ENCODE data around the gene TACC3.

The TACC3 gene

GRCh38 chr4:1763070-1763549, 41.8 kb downstream of the TACC3 start:
- no peaks in the 10 kb centered on the region for H3K36me3 Mint-ChIP-seq

GRCh38 chr4:1763550-1764080, 42.3 kb downstream of the TACC3 start:
- H3K36me3 Mint-ChIP-seq: no peaks in the 10 kb centered on the region
- H3K9me3 Mint-ChIP-seq (ENCODE audit: low read depth): no peaks in the 10 kb centered on the region
- no peak overlapping the region for H3K27ac Mint-ChIP-seq
- H3K4me3 Mint-ChIP-seq: no peak overlapping the region
- H3K4me1 Mint-ChIP-seq (ENCODE audit: low read depth): no peaks in the 10 kb centered on the region
- peaks cover 4% of the 10 kb centered on the region for H3K27me3 Mint-ChIP-seq

More at GRCh38 chr4:1763070-1763549, 41.8 kb downstream of the TACC3 start:
- Mint-ChIP-seq H3K27me3 (peaks cover under 1% of the 10 kb centered on the region), H3K4me1 (ENCODE audit: low read depth) (no peaks in the 10 kb centered on the region), H3K9me3 (ENCODE audit: low read depth) (no peaks in the 10 kb centered on the region), H3K27ac (no peak overlapping the region), H3K4me3 (no peak overlapping the region)

- Mint-ChIP-seq H3K36me3 (no peaks in the 10 kb centered on the region), H3K4me3 (no peak overlapping the region), H3K4me1 (ENCODE audit: low read depth) (no peaks in the 10 kb centered on the region), H3K27ac (no peak overlapping the region), H3K27me3 (peaks cover 5% of the 10 kb centered on the region), H3K9me3 (ENCODE audit: low read depth) (no peaks in the 10 kb centered on the region)
Measured at GRCh38 chr4:1764670-1765069, 43.3 kb downstream of the TACC3 start.

GRCh38 chr4:1765409-1766072, 44.2 kb downstream of the TACC3 start:
- Mint-ChIP-seq H3K4me3 (no peak overlapping the region), H3K36me3 (no peaks in the 10 kb centered on the region), H3K9me3 (ENCODE audit: low read depth) (no peaks in the 10 kb centered on the region)

GRCh38 chr4:1766106-1767060, 45.1 kb downstream of the TACC3 start:
- Mint-ChIP-seq H3K27ac (no peak overlapping the region), H3K4me3 (no peak overlapping the region), H3K4me1 (ENCODE audit: low read depth) (no peaks in the 10 kb centered on the region), H3K27me3 (peaks cover 5% of the 10 kb centered on the region), H3K36me3 (no peaks in the 10 kb centered on the region), H3K9me3 (ENCODE audit: low read depth) (no peaks in the 10 kb centered on the region)

More at GRCh38 chr4:1765409-1766072, 44.2 kb downstream of the TACC3 start:
- H3K27me3 Mint-ChIP-seq: peaks cover 5% of the 10 kb centered on the region
- no peaks in the 10 kb centered on the region for H3K4me1 Mint-ChIP-seq (ENCODE audit: low read depth)
- no peak overlapping the region for H3K27ac Mint-ChIP-seq

GRCh38 chr4:1767061-1767769, 45.9 kb downstream of the TACC3 start:
- no peaks in the 10 kb centered on the region for H3K4me1 Mint-ChIP-seq (ENCODE audit: low read depth)
- H3K27ac Mint-ChIP-seq: no peak overlapping the region
- no peak overlapping the region for H3K4me3 Mint-ChIP-seq
- H3K36me3 Mint-ChIP-seq: no peaks in the 10 kb centered on the region
- H3K27me3 Mint-ChIP-seq: peaks cover 5% of the 10 kb centered on the region
- no peaks in the 10 kb centered on the region for H3K9me3 Mint-ChIP-seq (ENCODE audit: low read depth)

GRCh38 chr4:1767770-1768366, 46.5 kb downstream of the TACC3 start:
- Mint-ChIP-seq H3K4me1 (ENCODE audit: low read depth) (no peaks in the 10 kb centered on the region), H3K27me3 (peaks cover 5% of the 10 kb centered on the region), H3K9me3 (ENCODE audit: low read depth) (no peaks in the 10 kb centered on the region), H3K36me3 (no peaks in the 10 kb centered on the region), H3K27ac (no peak overlapping the region), H3K4me3 (peak overlapping the region; percentile 67)

- Mint-ChIP-seq H3K4me1 (ENCODE audit: low read depth) (no peaks in the 10 kb centered on the region), H3K27me3 (peaks cover 5% of the 10 kb centered on the region), H3K9me3 (ENCODE audit: low read depth) (no peaks in the 10 kb centered on the region), H3K4me3 (peak overlapping the region; percentile 67), H3K36me3 (no peaks in the 10 kb centered on the region), H3K27ac (no peak overlapping the region)
Measured at GRCh38 chr4:1768367-1769034, 47.2 kb downstream of the TACC3 start.

GRCh38 chr4:1769692-1770091, 48.4 kb downstream of the TACC3 start:
- Mint-ChIP-seq H3K27me3 (peaks cover 5% of the 10 kb centered on the region), H3K4me3 (no peak overlapping the region), H3K27ac (no peak overlapping the region), H3K9me3 (ENCODE audit: low read depth) (no peaks in the 10 kb centered on the region), H3K36me3 (no peaks in the 10 kb centered on the region), H3K4me1 (ENCODE audit: low read depth) (no peaks in the 10 kb centered on the region)

- no peaks in the 10 kb centered on the region for H3K4me1 Mint-ChIP-seq (ENCODE audit: low read depth)
- no peak overlapping the region for H3K4me3 Mint-ChIP-seq
- peaks cover 5% of the 10 kb centered on the region for H3K27me3 Mint-ChIP-seq
Measured at GRCh38 chr4:1770245-1770644, 48.9 kb downstream of the TACC3 start.

GRCh38 chr4:1770791-1771231, 49.5 kb downstream of the TACC3 start:
- Mint-ChIP-seq H3K27ac (no peak overlapping the region), H3K9me3 (ENCODE audit: low read depth) (no peaks in the 10 kb centered on the region), H3K4me1 (ENCODE audit: low read depth) (no peaks in the 10 kb centered on the region), H3K4me3 (no peak overlapping the region), H3K36me3 (no peaks in the 10 kb centered on the region), H3K27me3 (peaks cover 5% of the 10 kb centered on the region)

More at GRCh38 chr4:1770245-1770644, 48.9 kb downstream of the TACC3 start:
- Mint-ChIP-seq H3K9me3 (ENCODE audit: low read depth) (no peaks in the 10 kb centered on the region), H3K36me3 (no peaks in the 10 kb centered on the region), H3K27ac (no peak overlapping the region)

GRCh38 chr4:1771555-1772305, 50.4 kb downstream of the TACC3 start:
- H3K27ac Mint-ChIP-seq: no peak overlapping the region
- H3K36me3 Mint-ChIP-seq: no peaks in the 10 kb centered on the region
- no peaks in the 10 kb centered on the region for H3K9me3 Mint-ChIP-seq (ENCODE audit: low read depth)
- no peaks in the 10 kb centered on the region for H3K4me1 Mint-ChIP-seq (ENCODE audit: low read depth)
- no peak overlapping the region for H3K4me3 Mint-ChIP-seq
- peaks cover 5% of the 10 kb centered on the region for H3K27me3 Mint-ChIP-seq

- no peak overlapping the region for H3K27ac Mint-ChIP-seq
- H3K36me3 Mint-ChIP-seq: no peaks in the 10 kb centered on the region
- H3K9me3 Mint-ChIP-seq (ENCODE audit: low read depth): no peaks in the 10 kb centered on the region
- H3K27me3 Mint-ChIP-seq: peaks cover 5% of the 10 kb centered on the region
- no peaks in the 10 kb centered on the region for H3K4me1 Mint-ChIP-seq (ENCODE audit: low read depth)
- H3K4me3 Mint-ChIP-seq: no peak overlapping the region
Measured at GRCh38 chr4:1772853-1773538, 51.7 kb downstream of the TACC3 start.

All from activated naive CD8-positive, alpha-beta T cell (primary cell).